Psoas muscle (tissue), 8 donors: ENCODE results near the gene FGD2. TPM values are rescaled to one million over a fixed set of nuclear protein-coding genes. Genes with fewer than 3 reads are reported as not detected.
A peak's percentile ranks its signal among the peaks of the same experiment; 100 is the strongest.

Experiments used
- ATAC-seq, 4 donors: fragments of 200-7000 bp; cut with Tn5 transposase; one replicate each; pipeline ENCODE4 v1.9.1; 2020; ENCODE audit warnings: moderate library complexity in 3 of 4, mild to moderate bottlenecking in 2 of 4
- DNase-seq, 2 donors: peaks; one replicate each; pipeline ENCODE4 v3.0.0-alpha.2; 2020
- H3K27ac ChIP-seq: fragments of 200-600 bp; one replicate; pipeline ENCODE4 v1.8.0; 2022
- H3K27me3 ChIP-seq, 3 donors: fragments of 200-600 bp in 1 of 3; one replicate each; pipeline versions ENCODE4 v1.6.1 to v1.8.0; 2013 to 2022; ENCODE audit warnings: low read length in 2 of 3, mild to moderate bottlenecking in 2 of 3, moderate library complexity in 1 of 3; ENCODE audit not compliant: insufficient read depth in 3 of 3
- H3K36me3 ChIP-seq, 2 donors: fragments of 200-600 bp in 1 of 2; one replicate each; pipeline versions ENCODE4 v1.6.1 to v1.8.0; 2013 to 2022; ENCODE audit warnings: low read depth in 1 of 2, mild to moderate bottlenecking in 1 of 2, moderate library complexity in 1 of 2; ENCODE audit not compliant: insufficient read depth in 1 of 2
- H3K4me1 ChIP-seq: fragments of 200-600 bp; one replicate; pipeline ENCODE4 v1.8.0; 2022
- H3K4me3 ChIP-seq: fragments of 200-600 bp; one replicate; pipeline ENCODE4 v1.8.0; 2022; ENCODE audit warnings: mild to moderate bottlenecking
- H3K9me3 ChIP-seq: fragments of 200-600 bp; one replicate; pipeline ENCODE4 v1.8.0; 2022
- CTCF ChIP-seq: fragments of 200-600 bp; IDR thresholded peaks from one replicate; pipeline ENCODE4 v1.8.0; 2022; ENCODE audit warnings: antibody characterized with exemption
- WGBS, 3 donors: extraction: QIAGEN DNeasy Blood & Tissue Kit; methylation state at CpG; one replicate each; pipeline versions ENCODE4 v1.1.6 to v1.1.7; 2013; 5-methylcytosine and 5-hydroxymethylcytosine counted together
- intact Hi-C, 2 donors: fragments of 100-400 bp; cut with DNase I; formaldehyde crosslinking; loops; one replicate each; pipeline versions ENCODE4 v1.11.0 to v1.14.2; 2022
- polyA plus RNA-seq, 3 donors: library from polyadenylated mRNA; stranded (reverse); fragments of 200-250 nt; gene quantifications; one replicate each; pipeline ENCODE4 v1.2.3, GENCODE V29; 2013
- total RNA-seq, 4 donors: library from RNA; stranded (reverse); fragmentation: NEBNext Ultra II Directional in 2 of 4; extraction: Animal tissue kit (Norgen Biotek cat#: 25700) in 2 of 4; gene quantifications; one replicate each; pipeline versions ENCODE4 v1.2.1 to v1.2.4, GENCODE V29; 2021 to 2023
- donor health status: healthy with polysubstance abuse.
- donor health status: DM: no; HTN: no; CAD: no; lungs with moderate emphysema.
- donor health status: Bipolar disorder and iron deficiency.
- donor health status: healthy.
- donor health status: DM: yes; HTN: yes; CAD: no.
- donor health status: DM: no; HTN: no; CAD: no.
- donor health status: DM: no; HTN: no; CAD: no.
- donor health status: DM: yes; HTN: yes; CAD: no.

FGD2 gene
- total and polyA plus RNA-seq, 7 donors = 0.75 to 4.2 (median 1.7) TPM

GRCh38 chr6:37049758-37050044, 44.2 kb downstream of the FGD2 start:
- intact Hi-C loops = loop anchor here (5.0 kb wide), 2 partner anchors 53 to 83 kb away; no protein-coding TSS in a partner anchor
- Histone ChIP-seq H3K4me1 (peaks cover 11% of the 10 kb centered on the region), H3K9me3 (no peaks in the 10 kb centered on the region), H3K4me3 (no peak overlapping the region), H3K36me3 (no peaks in the 10 kb centered on the region), H3K27me3 (no peaks in the 10 kb centered on the region), H3K27ac (no peak overlapping the region)
- no peak for ATAC-seq
- DNase-seq = no peak
- TF ChIP-seq CTCF = no peak
- WGBS, 3 donors = 88 to 91% (median 90%) methylated on average over 3 of the region's 3 CpGs

- H3K27me3 ChIP-seq = no peaks in the 10 kb centered on the region
- ATAC-seq (peak in 1 of 4 donors; percentile 26), DNase-seq (peak; percentile 68 to 78)
- peaks cover 11% of the 10 kb centered on the region for H3K4me1 ChIP-seq
- no peaks in the 10 kb centered on the region for H3K36me3 ChIP-seq
- TF ChIP-seq CTCF = no peak
- H3K9me3 ChIP-seq = no peaks in the 10 kb centered on the region
- intact Hi-C loops = loop anchor here (5.0 kb wide), 2 partner anchors 52 to 82 kb away; no protein-coding TSS in a partner anchor
- H3K27ac ChIP-seq = no peak overlapping the region
- WGBS, 3 donors = 58 to 66% (median 59%) methylated on average over 23 to 24 of the region's 24 CpGs
- H3K4me3 ChIP-seq = no peak overlapping the region
Measured at GRCh38 chr6:37050045-37050853, 44.8 kb downstream of the FGD2 start.

- Histone ChIP-seq H3K36me3 (no peaks in the 10 kb centered on the region), H3K27ac (no peak overlapping the region), H3K4me1 (peaks cover 11% of the 10 kb centered on the region), H3K9me3 (no peaks in the 10 kb centered on the region), H3K27me3 (no peaks in the 10 kb centered on the region), H3K4me3 (no peak overlapping the region)
- intact Hi-C loops = loop anchor here (1.0 to 5.0 kb wide), 3 partner anchors 52 to 122 kb away; no protein-coding TSS in a partner anchor
- ATAC-seq (no peak), DNase-seq (no peak)
- TF ChIP-seq CTCF = no peak
- WGBS, 3 donors = 79 to 88% (median 86%) methylated on average over 4 of the region's 4 CpGs
Measured at GRCh38 chr6:37050854-37051137, 45.3 kb downstream of the FGD2 start.

- peak overlapping the region; percentile 51 for H3K27ac ChIP-seq
- WGBS, 3 donors = 16 to 19% (median 19%) methylated on average over 25 of the region's 25 CpGs
- TF ChIP-seq CTCF = peak; percentile 93
- no peak overlapping the region for H3K4me3 ChIP-seq
- peak; percentile 92 to 95 for DNase-seq
- H3K9me3 ChIP-seq = no peaks in the 10 kb centered on the region
- peak; percentile 90 to 97 (median 91) for ATAC-seq
- H3K27me3 ChIP-seq = no peaks in the 10 kb centered on the region
- H3K36me3 ChIP-seq = no peaks in the 10 kb centered on the region
- intact Hi-C loops = loop anchor here (1.0 to 5.0 kb wide), 3 partner anchors 51 to 121 kb away; no protein-coding TSS in a partner anchor
- peaks cover 11% of the 10 kb centered on the region for H3K4me1 ChIP-seq
Measured at GRCh38 chr6:37051138-37052026, 45.9 kb downstream of the FGD2 start.
